GM12874 (cell line): Measurements from ENCODE around the gene YDJC.

Experiments
- CTCF ChIP-seq: IDR thresholded peaks from 2 replicates; pipeline ENCODE4 v1.5.1; 2011; ENCODE audit warnings: low read depth, mild to moderate bottlenecking, control low read depth, low read length, moderate library complexity; ENCODE audit not compliant: insufficient read depth

YDJC gene

GRCh38 chr22:21613553-21614233 is 16.1 kb downstream of the YDJC start:
- TF ChIP-seq CTCF, result no peak

- TF ChIP-seq CTCF, result no peak
These were observed 17.0 kb downstream of the YDJC start for GRCh38 chr22:21612858-21613257.

DNA sequence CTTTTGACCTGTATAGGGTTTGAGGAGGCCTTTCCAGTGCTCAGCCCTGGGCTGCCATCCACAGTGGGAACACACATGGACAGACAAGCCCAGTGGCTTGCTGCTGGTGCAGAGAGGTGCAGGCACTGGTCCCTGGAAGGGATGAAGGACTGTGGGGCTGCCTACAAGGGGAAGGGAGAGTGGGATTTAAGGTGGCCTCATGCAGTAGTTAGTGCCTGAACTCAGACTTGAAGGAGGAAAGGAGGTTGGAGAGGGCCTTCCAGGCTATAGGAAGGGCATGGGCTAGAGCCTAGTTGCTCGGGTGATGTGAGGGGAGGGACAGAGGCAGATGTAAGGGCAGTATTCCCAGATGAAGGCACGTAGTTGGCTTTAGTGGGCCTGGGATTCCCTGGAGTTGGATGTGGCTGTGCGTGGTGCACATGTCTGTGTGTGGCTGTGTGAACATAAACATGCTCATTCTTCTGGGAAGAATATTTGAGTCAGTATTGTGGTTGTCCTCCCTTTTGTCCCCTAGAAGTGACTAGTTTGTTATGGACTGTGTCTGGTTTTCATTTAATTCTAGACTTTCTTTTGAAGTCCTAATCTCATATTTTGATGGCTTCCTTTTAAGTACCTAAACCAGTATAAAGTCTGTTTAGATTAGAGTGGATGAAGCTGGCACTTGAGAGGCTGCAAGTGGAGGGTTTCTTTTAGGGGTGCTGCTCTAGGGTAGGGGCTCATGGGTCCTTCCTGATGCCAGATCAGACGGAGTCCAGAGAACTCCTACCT is 18.4 kb downstream of the YDJC start:
- no peak for TF ChIP-seq CTCF

GRCh38 chr22:21606775-21607174 is 23.0 kb downstream of the YDJC start:
- no peak for TF ChIP-seq CTCF

GRCh38 chr22:21605887-21606564 is 23.8 kb downstream of the YDJC start:
- no peak for TF ChIP-seq CTCF

DNA sequence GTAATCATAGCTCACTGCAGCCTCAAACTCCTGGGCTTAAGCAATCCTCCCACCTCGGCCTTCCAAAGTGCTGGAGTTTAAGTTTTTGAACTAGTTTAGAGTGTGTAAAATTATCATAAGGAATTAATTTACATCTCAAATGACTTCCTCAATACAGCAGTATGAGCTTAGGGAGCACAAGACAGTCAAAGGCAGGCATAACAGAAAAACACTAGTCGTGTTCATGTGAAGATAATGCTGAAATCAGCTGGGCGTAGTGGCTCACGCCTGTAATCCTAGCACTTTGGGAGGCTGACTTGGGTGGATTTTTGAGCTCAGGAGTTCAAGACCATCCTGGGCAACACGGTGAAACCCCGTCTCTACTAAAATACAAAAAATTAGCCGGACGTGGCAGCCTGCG is 25.8 kb downstream of the YDJC start:
- no peak for TF ChIP-seq CTCF

DNA sequence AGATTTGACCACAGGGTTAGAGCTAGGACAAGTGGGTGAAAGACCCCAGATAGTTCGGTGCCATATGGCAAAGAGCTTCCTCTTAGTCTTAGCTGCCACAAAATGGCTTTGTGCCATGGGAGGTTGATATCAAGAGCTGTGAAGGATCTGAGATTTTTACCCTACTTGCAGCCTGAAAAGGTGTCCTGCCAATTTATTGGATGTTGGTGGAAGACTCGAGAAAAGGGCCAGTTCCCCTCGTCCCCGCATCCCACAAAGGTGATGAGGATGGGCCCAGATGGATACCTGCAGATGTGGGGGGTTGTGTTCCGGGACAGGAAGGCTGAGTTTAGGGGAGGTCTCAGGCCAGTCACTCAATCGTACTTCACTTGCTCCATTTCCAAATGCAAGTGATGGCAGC is 27.2 kb downstream of the YDJC start:
- no peak for TF ChIP-seq CTCF
